ENCODE data around the gene TSPAN13. TPM values are rescaled to one million over a fixed set of nuclear protein-coding genes. Genes with fewer than 3 reads are reported as not detected.

Gene TSPAN13
- polyA plus RNA-seq, 1 donor from 2014 or later: 315 TPM

- Histone ChIP-seq H2AFZ (ENCODE audit: low read depth, low read length) (no peak overlapping the region), H3K27ac (ENCODE audit: low read length) (no peak overlapping the region), H3K4me3 (ENCODE audit: low read length) (no peak overlapping the region), H3K36me3 (ENCODE audit: insufficient read depth, low read length) (no peaks in the 10 kb centered on the region), H3K9me2 (ENCODE audit: insufficient read depth, low read length) (no peaks in the 10 kb centered on the region), H3K9me3 (ENCODE audit: low read length) (no peaks in the 10 kb centered on the region), H3K4me2 (ENCODE audit: low read length) (no peak overlapping the region), H4K20me1 (ENCODE audit: insufficient read depth) (no peaks in the 10 kb centered on the region), H3K79me2 (replicated peaks; ENCODE audit: insufficient read depth, low read length) (no peaks in the 10 kb centered on the region), H3K9ac (ENCODE audit: low read length) (no peak overlapping the region), H3K27me3 (ENCODE audit: insufficient read depth, low read depth, low read length) (no peaks in the 10 kb centered on the region), H3F3A (ENCODE audit: insufficient read depth, low read length, poor library complexity, severe bottlenecking) (no peaks in the 10 kb centered on the region)
- TF ChIP-seq EP300 (conservative IDR thresholded peaks at IDR 0.05; ENCODE audit: poor library complexity, severe bottlenecking) (no peak), EZH2 (IDR thresholded peaks at IDR 0.05; ENCODE audit: borderline replicate concordance, insufficient read depth, low read length, poor library complexity, severe bottlenecking) (no peak), REST (IDR thresholded peaks at IDR 0.05; ENCODE audit: borderline replicate concordance) (no peak), RAD21 (conservative IDR thresholded peaks at IDR 0.05) (no peak), CTCF (IDR thresholded peaks at IDR 0.05; ENCODE audit: poor library complexity, severe bottlenecking) (no peak), MXI1 (conservative IDR thresholded peaks at IDR 0.05; ENCODE audit: poor library complexity, severe bottlenecking) (no peak), POLR2AphosphoS5 (IDR thresholded peaks at IDR 0.05) (no peak), TAF1 (IDR thresholded peaks at IDR 0.05; ENCODE audit: low read depth) (no peak), SMC3 (conservative IDR thresholded peaks at IDR 0.05; ENCODE audit: poor library complexity) (no peak)
Observed at GRCh38 chr7:16787127-16787526, 33.6 kb downstream of the TSPAN13 start.

- no peaks in the 10 kb centered on the region for H3K79me2 ChIP-seq (replicated peaks; ENCODE audit: insufficient read depth, low read length)
- H3K4me2 ChIP-seq (ENCODE audit: low read length): no peak overlapping the region
- H4K20me1 ChIP-seq (ENCODE audit: insufficient read depth): no peaks in the 10 kb centered on the region
- H3F3A ChIP-seq (ENCODE audit: insufficient read depth, low read length, poor library complexity, severe bottlenecking): no peaks in the 10 kb centered on the region
- H3K9me2 ChIP-seq (ENCODE audit: insufficient read depth, low read length): no peaks in the 10 kb centered on the region
- no peak overlapping the region for H3K27ac ChIP-seq (ENCODE audit: low read length)
- H3K9ac ChIP-seq (ENCODE audit: low read length): no peak overlapping the region
- no peaks in the 10 kb centered on the region for H3K27me3 ChIP-seq (ENCODE audit: insufficient read depth, low read depth, low read length)
- no peak for TF ChIP-seq SMC3 (conservative IDR thresholded peaks at IDR 0.05; ENCODE audit: poor library complexity)
- no peak for TF ChIP-seq REST (IDR thresholded peaks at IDR 0.05; ENCODE audit: borderline replicate concordance)
- no peak for TF ChIP-seq EZH2 (IDR thresholded peaks at IDR 0.05; ENCODE audit: borderline replicate concordance, insufficient read depth, low read length, poor library complexity, severe bottlenecking)
- no peak for TF ChIP-seq TAF1 (IDR thresholded peaks at IDR 0.05; ENCODE audit: low read depth)
- TF ChIP-seq MXI1 (conservative IDR thresholded peaks at IDR 0.05; ENCODE audit: poor library complexity, severe bottlenecking): no peak
- no peak for TF ChIP-seq EP300 (conservative IDR thresholded peaks at IDR 0.05; ENCODE audit: poor library complexity, severe bottlenecking)
- TF ChIP-seq RAD21 (conservative IDR thresholded peaks at IDR 0.05): no peak
- no peak for TF ChIP-seq POLR2AphosphoS5 (IDR thresholded peaks at IDR 0.05)
- TF ChIP-seq CTCF (IDR thresholded peaks at IDR 0.05; ENCODE audit: poor library complexity, severe bottlenecking): no peak
- no peaks in the 10 kb centered on the region for H3K36me3 ChIP-seq (ENCODE audit: insufficient read depth, low read length)
- H3K9me3 ChIP-seq (ENCODE audit: low read length): no peaks in the 10 kb centered on the region
- H2AFZ ChIP-seq (ENCODE audit: low read depth, low read length): no peak overlapping the region
- H3K4me3 ChIP-seq (ENCODE audit: low read length): no peak overlapping the region
Observed at GRCh38 chr7:16791071-16791470, 37.5 kb downstream of the TSPAN13 start.

Measured in neural cell (in vitro differentiated cells).